Pancreas (tissue), 10 donors: ENCODE data around the gene INCENP. TPM values are rescaled to one million over a fixed set of nuclear protein-coding genes. Genes with fewer than 3 reads are reported as not detected.
A peak's percentile ranks its signal among the peaks of the same experiment; 100 is the strongest.

Experiments
- ATAC-seq, 4 donors: fragments of 200-7000 bp; cut with Tn5 transposase; one replicate each; pipeline versions ENCODE4 v1.8.0 to v1.9.1; 2020; ENCODE audit warnings: mild to moderate bottlenecking in 4 of 4, moderate library complexity in 4 of 4
- DNase-seq, 6 donors: peaks; one replicate each; pipeline ENCODE4 v3.0.0-alpha.2; 2020
- FAIRE-seq: peaks from 2 replicates; lab custom pipeline; 2012; peaks lifted over from hg19 to GRCh38; lab: Jason Lieb, UNC
- H3K27ac ChIP-seq, 4 donors: fragments of 200-600 bp; sonication (generic); 1 replicate in 3 of 4; 2 replicates in 1 of 4; pipeline versions ENCODE4 v1.5.0 to v1.8.0; 2020
- H3K27me3 ChIP-seq, 4 donors: fragments of 200-600 bp; one replicate each; pipeline ENCODE4 v1.8.0; 2021
- H3K36me3 ChIP-seq, 3 donors: fragments of 200-600 bp; sonication (generic) in 1 of 3; one replicate each; pipeline versions ENCODE4 v1.5.0 to v1.8.0; 2020 to 2021
- H3K4me1 ChIP-seq, 3 donors: fragments of 200-600 bp; one replicate each; pipeline ENCODE4 v1.8.0; 2021
- H3K4me3 ChIP-seq, 4 donors: fragments of 200-600 bp; sonication (generic) in 2 of 4; one replicate each; pipeline versions ENCODE4 v1.5.0 to v1.8.0; 2020 to 2021
- H3K9me3 ChIP-seq, 4 donors: fragments of 200-600 bp; one replicate each; pipeline ENCODE4 v1.8.0; 2021
- CTCF ChIP-seq, 4 donors: fragments of 200-600 bp; sonication (generic) in 3 of 4; IDR thresholded peaks; one replicate each; pipeline versions ENCODE4 v1.5.0 to v1.8.0; 2021; ENCODE audit warnings: antibody characterized with exemption in 4 of 4
- WGBS, 2 donors: extraction: QIAGEN DNeasy Blood & Tissue Kit; methylation state at CpG; one replicate each; pipeline ENCODE4 v1.1.7; 2013; 5-methylcytosine and 5-hydroxymethylcytosine counted together
- intact Hi-C, 3 donors: fragments of 100-400 bp; cut with DNase I; formaldehyde crosslinking; loops; one replicate each; pipeline versions ENCODE4 v1.11.1 to v1.14.2; 2022
- polyA plus RNA-seq, 2 donors: library from polyadenylated mRNA; stranded (reverse); fragments of 200-250 nt; gene quantifications; one replicate each; pipeline ENCODE4 v1.2.3, GENCODE V29; 2013
- total RNA-seq, 6 donors: library from RNA; stranded (reverse); fragmentation: NEBNext Ultra II Directional in 4 of 6; extraction: Animal tissue kit (Norgen Biotek cat#: 25700) in 4 of 6; gene quantifications; one replicate each; pipeline versions ENCODE4 v1.2.1 to v1.2.4, GENCODE V29; 2021 to 2023
- donor health status: healthy with polysubstance abuse.
- donor health status: DM: no; HTN: no; CAD: no; lungs with moderate emphysema.
- donor health status: DM: no; HTN: no; CAD: no.
- donor health status: control.
- donor health status: control.
- donor health status: Bipolar disorder and iron deficiency.
- donor health status: DM: yes; HTN: yes; CAD: no.
- donor health status: DM: no; HTN: no; CAD: no.
- donor health status: DM: no; HTN: no; CAD: no.
- donor health status: DM: yes; HTN: yes; CAD: no.

The INCENP gene
- total and polyA plus RNA-seq, 8 donors: 3.7 to 15.0 (median 7.0) TPM

GRCh38 chr11:62142043-62142375, 18.2 kb downstream of the INCENP start:
- no peak for FAIRE-seq
- ATAC-seq: no peak
- H3K27ac ChIP-seq: no peak overlapping the region
- intact Hi-C loops: no loop called here
- 94 to 95% methylated on average over 4 of the region's 4 CpGs for WGBS, 2 donors
- H3K4me3 ChIP-seq: no peak overlapping the region
- H3K9me3 ChIP-seq: no peaks in the 10 kb centered on the region
- peak in 1 of 6 donors; percentile 44 for DNase-seq
- H3K27me3 ChIP-seq: no peaks in the 10 kb centered on the region
- H3K36me3 ChIP-seq: peaks cover 0 to 18% (median 4%) of the 10 kb centered on the region in 3 donors
- no peaks in the 10 kb centered on the region for H3K4me1 ChIP-seq
- no peak for TF ChIP-seq CTCF (IDR thresholded peaks at IDR 0.05)

GRCh38 chr11:62142921-62143320, 19.1 kb downstream of the INCENP start:
- H3K4me1 ChIP-seq: no peaks in the 10 kb centered on the region
- TF ChIP-seq CTCF (IDR thresholded peaks at IDR 0.05): no peak
- peak in 1 of 6 donors; percentile 43 for DNase-seq
- no peaks in the 10 kb centered on the region for H3K9me3 ChIP-seq
- 60 to 68% methylated on average over 3 of the region's 3 CpGs for WGBS, 2 donors
- no peaks in the 10 kb centered on the region for H3K27me3 ChIP-seq
- H3K27ac ChIP-seq: no peak overlapping the region
- intact Hi-C loops: no loop called here
- ATAC-seq: no peak
- peaks cover 0 to 27% (median 4%) of the 10 kb centered on the region in 3 donors for H3K36me3 ChIP-seq
- no peak overlapping the region for H3K4me3 ChIP-seq
- no peak for FAIRE-seq

- no peak for ATAC-seq
These were observed 19.9 kb downstream of the INCENP start for GRCh38 chr11:62143727-62144126.

GRCh38 chr11:62144641-62145255, 20.9 kb downstream of the INCENP start:
- FAIRE-seq (no peak), DNase-seq (peak in 1 of 6 donors; percentile 47), ATAC-seq (no peak)
- H3K27me3 ChIP-seq: no peaks in the 10 kb centered on the region
- no peak overlapping the region for H3K4me3 ChIP-seq
- H3K9me3 ChIP-seq: no peaks in the 10 kb centered on the region
- H3K36me3 ChIP-seq: peaks cover 0 to 30% (median 4%) of the 10 kb centered on the region in 3 donors
- intact Hi-C loops: no loop called here
- no peak for TF ChIP-seq CTCF (IDR thresholded peaks at IDR 0.05)
- H3K27ac ChIP-seq: no peak overlapping the region
- WGBS, 2 donors: 95% methylated on average over 21 to 24 of the region's 24 CpGs
- no peaks in the 10 kb centered on the region for H3K4me1 ChIP-seq

More at GRCh38 chr11:62143727-62144126, 19.9 kb downstream of the INCENP start:
- no peak for TF ChIP-seq CTCF (IDR thresholded peaks at IDR 0.05)
- Histone ChIP-seq H3K36me3 (peaks cover 0 to 30% (median 4%) of the 10 kb centered on the region in 3 donors), H3K4me1 (no peaks in the 10 kb centered on the region), H3K27ac (no peak overlapping the region), H3K9me3 (no peaks in the 10 kb centered on the region), H3K4me3 (no peak overlapping the region), H3K27me3 (no peaks in the 10 kb centered on the region)
- intact Hi-C loops: no loop called here
- 88 to 93% methylated on average over 1 of the region's 1 CpG for WGBS, 2 donors
- DNase-seq (peak in 1 of 6 donors; percentile 30), FAIRE-seq (no peak)

GRCh38 chr11:62145261-62145871, 21.6 kb downstream of the INCENP start:
- Histone ChIP-seq H3K4me3 (no peak overlapping the region), H3K27ac (no peak overlapping the region), H3K4me1 (no peaks in the 10 kb centered on the region), H3K27me3 (no peaks in the 10 kb centered on the region), H3K36me3 (peaks cover 0 to 32% (median 4%) of the 10 kb centered on the region in 3 donors), H3K9me3 (no peaks in the 10 kb centered on the region)
- 79 to 85% methylated on average over 10 to 11 of the region's 11 CpGs for WGBS, 2 donors
- intact Hi-C loops: no loop called here
- no peak for TF ChIP-seq CTCF (IDR thresholded peaks at IDR 0.05)
- ATAC-seq (peak in 2 of 4 donors; percentile 21 to 37), DNase-seq (peak in 2 of 6 donors; percentile 29 to 39), FAIRE-seq (no peak)
